Ecto neural progenitor cell (in vitro differentiated cells): ENCODE data around the gene SPOCK1.

Experiments
- DNase-seq: peaks from one replicate; pipeline ENCODE4 v3.0.0-alpha.2; 2018; ENCODE audit warnings: low spot score

SPOCK1 gene

GRCh38 chr5:137192293-137192743, 306.8 kb downstream of the SPOCK1 start:
- DNase-seq = no peak

GRCh38 chr5:137191179-137191578, 307.9 kb downstream of the SPOCK1 start:
- DNase-seq = no peak

DNA sequence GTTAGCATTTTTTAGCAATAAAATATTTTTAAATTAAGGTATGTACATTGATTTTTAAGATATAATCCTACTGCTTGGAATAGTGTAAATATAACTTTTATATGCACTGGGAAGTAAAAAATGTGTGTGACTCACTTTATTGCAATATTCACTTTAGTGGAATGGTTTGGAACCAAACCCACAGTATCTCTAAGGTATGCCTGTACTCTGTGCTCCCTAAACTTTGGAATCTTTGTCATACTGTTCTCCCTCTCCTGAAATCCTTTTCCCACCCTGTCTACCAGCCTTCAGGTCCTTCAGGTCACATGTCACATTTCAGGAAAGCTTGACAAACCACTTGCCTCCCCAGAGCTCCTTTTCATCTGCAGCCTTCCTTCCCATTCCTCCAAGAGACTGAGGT, 308.7 kb downstream of the SPOCK1 start:
- DNase-seq = no peak

DNA sequence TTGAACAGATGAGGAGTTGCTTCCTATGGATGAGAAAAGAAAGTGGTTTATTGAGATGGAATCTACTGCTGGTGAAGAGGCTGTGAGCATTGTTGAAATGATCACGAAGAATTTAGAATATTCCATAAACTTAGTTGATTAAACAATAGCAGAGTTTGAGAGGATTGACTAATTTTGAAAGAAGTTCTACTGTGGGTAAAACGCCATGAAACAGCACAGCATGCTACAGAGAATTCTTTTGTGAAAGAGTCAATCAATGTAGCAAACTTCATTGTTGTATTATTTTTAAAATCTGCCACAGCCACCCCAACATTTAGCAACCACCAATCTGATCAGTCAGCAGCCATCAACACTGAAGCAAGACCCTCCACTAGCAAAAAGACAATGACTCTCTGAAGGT, 309.1 kb downstream of the SPOCK1 start:
- DNase-seq = no peak

GRCh38 chr5:137188566-137188965, 310.6 kb downstream of the SPOCK1 start:
- DNase-seq = no peak

GRCh38 chr5:137186759-137187461, 312.2 kb downstream of the SPOCK1 start:
- DNase-seq = no peak

GRCh38 chr5:137185193-137185592, 313.9 kb downstream of the SPOCK1 start:
- no peak for DNase-seq

GRCh38 chr5:137184734-137185133, 314.4 kb downstream of the SPOCK1 start:
- no peak for DNase-seq

DNA sequence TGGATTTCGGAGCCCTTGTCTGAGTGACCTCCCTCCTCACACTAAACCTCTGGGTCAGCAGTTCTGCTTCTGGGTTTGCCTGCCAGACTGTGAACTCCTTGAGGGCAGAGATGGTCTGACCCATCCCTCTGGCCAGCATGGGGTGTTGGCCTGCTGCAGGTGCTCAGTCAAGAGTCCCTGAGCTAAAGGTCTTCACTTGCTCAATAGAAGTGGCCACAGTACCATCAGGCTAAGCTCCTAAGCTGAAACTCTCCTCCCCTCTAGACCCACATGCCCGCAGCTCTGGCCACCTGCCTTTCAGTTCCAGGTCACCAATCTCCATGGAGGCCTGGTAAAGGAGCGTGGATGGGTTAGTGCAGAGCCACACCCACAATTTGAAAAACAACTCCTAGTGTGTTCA, 316.6 kb downstream of the SPOCK1 start:
- DNase-seq = no peak

DNA sequence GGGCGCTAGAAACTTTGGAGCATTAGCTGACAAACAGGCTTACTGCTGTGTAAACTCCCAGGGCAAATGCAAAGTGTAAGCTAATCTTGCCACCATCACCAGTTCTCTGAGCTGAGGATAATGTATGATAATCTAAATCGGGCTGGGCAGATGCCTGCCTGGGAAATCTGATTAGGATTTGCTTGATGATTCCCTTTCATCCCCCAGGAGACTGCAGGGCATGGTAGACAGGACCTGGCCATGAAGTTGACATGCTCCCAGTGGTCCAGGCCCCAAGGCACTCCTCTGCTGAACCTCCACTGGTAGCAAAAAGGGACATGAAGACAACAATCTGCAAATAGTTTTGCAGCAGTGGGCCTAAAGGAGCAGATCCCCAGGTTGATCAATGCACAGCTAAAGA, 317.5 kb downstream of the SPOCK1 start:
- no peak for DNase-seq

GRCh38 chr5:137179203-137179602, 319.9 kb downstream of the SPOCK1 start:
- no peak for DNase-seq

- DNase-seq = no peak
Observed at GRCh38 chr5:137176609-137177008, 322.5 kb downstream of the SPOCK1 start.

DNA sequence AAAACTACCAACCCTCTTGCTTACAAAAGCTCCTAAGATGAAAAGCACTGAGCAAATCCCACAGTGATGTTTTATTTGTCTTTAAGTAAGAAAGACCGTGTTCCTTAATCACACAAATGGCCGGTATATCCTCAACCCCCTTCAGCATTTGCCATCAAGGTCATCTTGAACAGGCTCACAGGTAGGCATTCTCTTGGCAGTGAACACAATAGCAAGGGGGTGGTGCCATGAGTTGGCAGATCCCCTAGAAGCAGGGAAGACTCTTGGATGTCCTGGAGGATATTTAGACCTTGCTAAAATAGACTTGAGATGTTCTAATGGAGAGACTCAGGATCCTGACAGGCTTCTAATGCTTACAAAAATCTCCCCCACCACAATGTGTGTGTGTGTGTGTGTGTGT, 323.0 kb downstream of the SPOCK1 start:
- no peak for DNase-seq

- no peak for DNase-seq
Observed at GRCh38 chr5:137174196-137174595, 324.9 kb downstream of the SPOCK1 start.

DNA sequence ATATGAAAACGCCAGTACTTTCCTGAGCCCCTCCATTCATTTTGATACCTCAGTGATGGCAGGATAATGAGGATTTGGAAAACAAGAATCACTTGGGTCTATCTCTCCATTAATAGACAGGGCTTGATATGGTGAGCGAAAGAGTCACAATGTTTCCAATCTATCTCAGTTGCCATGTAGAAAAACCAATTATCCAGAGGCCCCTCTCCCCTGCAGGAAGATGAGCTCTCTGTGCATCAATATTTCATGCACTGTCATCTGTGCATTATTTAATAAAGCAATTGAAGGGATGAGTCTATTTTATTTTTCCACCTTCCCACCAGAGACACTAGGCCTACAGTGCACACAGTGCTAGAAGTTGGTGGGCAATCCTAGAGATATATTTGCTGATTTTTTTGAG, 326.9 kb downstream of the SPOCK1 start:
- DNase-seq = no peak

DNA sequence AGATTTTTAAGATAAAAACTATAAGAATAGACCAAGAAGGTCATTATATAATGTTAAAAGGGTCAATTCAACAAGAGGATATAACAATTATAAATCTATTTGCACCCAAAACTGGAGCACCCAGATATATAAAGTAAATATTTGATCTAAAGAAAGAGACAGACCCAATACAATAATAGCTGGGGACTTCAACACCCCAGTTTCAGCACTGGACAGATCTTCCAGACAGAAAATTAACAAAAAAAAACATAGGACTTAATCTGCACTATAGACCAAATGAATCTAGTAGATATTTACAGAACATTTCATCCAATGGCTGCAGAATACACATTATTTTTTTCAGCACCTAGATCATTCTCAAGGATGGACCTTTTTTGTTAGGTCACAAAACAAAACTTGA, 331.9 kb downstream of the SPOCK1 start:
- DNase-seq = no peak

GRCh38 chr5:137164961-137165360, 334.2 kb downstream of the SPOCK1 start:
- no peak for DNase-seq

- DNase-seq = no peak
Observed at GRCh38 chr5:137164536-137164935, 334.6 kb downstream of the SPOCK1 start.

DNA sequence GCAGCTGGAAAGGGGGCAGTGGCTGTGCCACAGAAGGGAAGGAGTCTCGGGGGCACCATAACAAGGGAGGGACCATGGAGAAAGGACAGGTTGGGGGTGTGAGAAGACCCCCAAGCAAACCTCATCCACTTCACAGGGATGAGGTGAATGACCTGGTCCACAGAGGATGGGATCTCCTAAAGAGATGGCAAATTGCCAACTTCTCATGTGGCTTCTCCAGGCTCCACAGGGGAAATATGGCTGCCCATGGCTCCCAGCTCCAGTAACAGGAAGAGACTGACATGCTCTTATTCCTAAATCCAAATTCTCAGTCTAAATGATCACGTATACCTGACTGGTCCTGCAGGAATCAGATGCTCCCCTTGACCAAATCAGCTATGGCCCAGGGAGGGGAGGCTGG, 340.4 kb downstream of the SPOCK1 start:
- DNase-seq = no peak

- DNase-seq = no peak
Observed at GRCh38 chr5:137156180-137156579, 342.9 kb downstream of the SPOCK1 start.

- no peak for DNase-seq
Observed at GRCh38 chr5:137155261-137156000, 343.7 kb downstream of the SPOCK1 start.

DNA sequence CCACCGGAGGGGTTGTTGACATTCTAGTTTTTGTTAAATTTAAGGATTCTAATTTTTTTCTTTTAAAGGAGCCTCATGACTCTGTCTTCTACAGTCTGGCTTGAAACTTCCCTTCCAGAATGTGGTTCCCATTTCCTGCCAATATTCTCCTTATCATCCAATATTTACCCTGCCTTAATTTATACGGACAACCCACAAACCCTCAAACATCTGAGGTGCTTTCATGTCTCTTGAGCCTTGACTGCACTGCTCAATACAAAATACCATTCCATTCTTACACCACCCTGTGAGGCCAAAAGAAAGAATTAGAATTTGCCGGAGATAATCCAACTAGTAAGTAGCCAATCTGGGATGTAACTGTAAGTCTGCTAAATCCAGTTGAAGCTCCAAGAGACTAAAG, 346.5 kb downstream of the SPOCK1 start:
- DNase-seq = no peak

- DNase-seq = no peak
Observed at GRCh38 chr5:137148655-137149054, 350.5 kb downstream of the SPOCK1 start.

- DNase-seq = no peak
Observed at GRCh38 chr5:137148159-137148558, 351.0 kb downstream of the SPOCK1 start.
